ENCODE results near the gene TMEM42.
A peak's percentile ranks its signal among the peaks of the same experiment; 100 is the strongest.

The TMEM42 gene

GRCh38 chr3:44914936-44915335 lies 53.2 kb downstream of the TMEM42 start:
- DNase-seq: peak; percentile 63
